HEK293T (cell line): Measurements from ENCODE around the gene VRK3.

Experiments used
- ARNT ChIP-seq: fragments of 450-650 bp; IDR thresholded peaks from 2 replicates; pipeline ENCODE4 v1.6.1; 2017; ENCODE audit warnings: mild to moderate bottlenecking
- FOXA1 ChIP-seq: fragments of 450-650 bp; IDR thresholded peaks from 2 replicates; pipeline ENCODE4 v1.6.1; 2016; ENCODE audit warnings: mild to moderate bottlenecking
- NFRKB ChIP-seq: fragments of 450-650 bp; IDR thresholded peaks from 2 replicates; pipeline ENCODE4 v1.6.1; 2016; ENCODE audit warnings: mild to moderate bottlenecking, moderate library complexity
- SUZ12 ChIP-seq: fragments of 450-650 bp; IDR thresholded peaks from 2 replicates; pipeline ENCODE4 v1.6.1; 2016; ENCODE audit warnings: mild to moderate bottlenecking
- ZNF384 ChIP-seq: fragments of 450-650 bp; IDR thresholded peaks from 2 replicates; pipeline ENCODE4 v1.6.1; 2016
- TF ChIP-seq, protein P1 (sequence below): fragments of 450-650 bp; IDR thresholded peaks from 2 replicates; pipeline ENCODE4 v1.6.1; 2016

DNA sequence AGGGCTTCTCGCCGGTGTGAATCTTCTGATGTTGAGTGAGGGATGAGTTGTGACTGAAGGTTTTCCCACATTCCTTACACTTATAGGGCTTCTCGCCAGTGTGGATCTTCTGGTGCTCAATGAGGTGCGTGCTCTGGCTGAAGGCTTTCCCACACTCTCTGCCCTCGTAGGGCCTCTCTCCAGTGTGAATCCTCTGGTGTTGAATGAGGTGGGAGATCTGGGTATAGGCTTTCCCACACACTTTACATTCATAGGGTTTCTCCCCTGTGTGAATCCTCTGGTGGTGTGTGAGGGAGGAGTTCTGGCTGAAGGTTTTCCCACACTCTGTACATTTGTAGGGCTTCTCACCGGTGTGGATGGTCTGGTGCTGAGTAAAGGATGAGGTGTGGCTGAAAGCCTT is 33.9 kb upstream of the VRK3 start:
- TF ChIP-seq NFRKB (no peak), ZNF384 (no peak), FOXA1 (no peak), ARNT (no peak), SUZ12 (no peak)
- TF ChIP-seq, protein P1, sequence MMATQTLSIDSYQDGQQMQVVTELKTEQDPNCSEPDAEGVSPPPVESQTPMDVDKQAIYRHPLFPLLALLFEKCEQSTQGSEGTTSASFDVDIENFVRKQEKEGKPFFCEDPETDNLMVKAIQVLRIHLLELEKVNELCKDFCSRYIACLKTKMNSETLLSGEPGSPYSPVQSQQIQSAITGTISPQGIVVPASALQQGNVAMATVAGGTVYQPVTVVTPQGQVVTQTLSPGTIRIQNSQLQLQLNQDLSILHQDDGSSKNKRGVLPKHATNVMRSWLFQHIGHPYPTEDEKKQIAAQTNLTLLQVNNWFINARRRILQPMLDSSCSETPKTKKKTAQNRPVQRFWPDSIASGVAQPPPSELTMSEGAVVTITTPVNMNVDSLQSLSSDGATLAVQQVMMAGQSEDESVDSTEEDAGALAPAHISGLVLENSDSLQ: no peak
